Endothelial cell of umbilical vein (primary cell): ENCODE measurements around the gene MYO5B. TPM values are rescaled to one million over a fixed set of nuclear protein-coding genes. Genes with fewer than 3 reads are reported as not detected.

ENCODE experiments used
- BruUV-seq: library from RNA; stranded (reverse); fragments of 400-500 nt; replicated peaks from 2 replicates; lab custom pipeline; 2021; lab: Mats Ljungman, UMichigan
- CTCF ChIA-PET: fragments of 300-600, 350-600 bp; sonication (Branson Sonifier 250); formaldehyde crosslinking; loops from one replicate; lab custom pipeline; 2021; ENCODE audit warnings: antibody characterized with exemption, inconsistent platforms; lab: Charles Lee
- POLR2A ChIA-PET: fragments of 300-600, 350-600 bp; sonication (Branson Sonifier 250); formaldehyde crosslinking; loops from one replicate; lab custom pipeline; 2021; ENCODE audit warnings: antibody characterized with exemption, inconsistent platforms; lab: Charles Lee
- DNase-seq: peaks from one replicate; pipeline ENCODE4 v3.0.0-alpha.2; 2011; ENCODE audit warnings: low read depth, low spot score
- FAIRE-seq: peaks from 2 replicates; lab custom pipeline; 2011; peaks lifted over from hg19 to GRCh38; lab: Jason Lieb, UNC
- H2AFZ ChIP-seq: 2 replicates; pipeline ENCODE4 v1.6.0; 2012; ENCODE audit warnings: low read depth, low read length, control low read depth, inconsistent platforms
- H3K27ac ChIP-seq: 2 replicates; pipeline ENCODE4 v1.5.1; 2011; ENCODE audit warnings: low read depth, mild to moderate bottlenecking, control low read depth, low read length, moderate library complexity; ENCODE audit not compliant: insufficient read depth
- H3K27me3 ChIP-seq, 2 experiments: 2 replicates each; pipeline versions ENCODE4 v1.6.0 to v1.6.1; 2011; ENCODE audit warnings: low read length in 2 of 2, mixed read lengths in 1 of 2; ENCODE audit not compliant: control insufficient read depth in 2 of 2, insufficient read depth in 2 of 2
- H3K36me3 ChIP-seq, 2 experiments: 2 replicates in 1 of 2; 3 replicates in 1 of 2; pipeline ENCODE4 v1.5.1; 2011; ENCODE audit warnings: low read length in 2 of 2, mild to moderate bottlenecking in 1 of 2, moderate library complexity in 1 of 2; ENCODE audit not compliant: control insufficient read depth in 2 of 2, insufficient read depth in 2 of 2; ENCODE audit errors: extremely low read depth in 1 of 2
- H3K4me1 ChIP-seq: 3 replicates; pipeline ENCODE4 v1.5.1; 2011; ENCODE audit warnings: mild to moderate bottlenecking, low read length; ENCODE audit not compliant: control insufficient read depth, insufficient read depth; ENCODE audit errors: extremely low read depth
- H3K4me2 ChIP-seq: 2 replicates; pipeline ENCODE4 v1.6.1; 2011; ENCODE audit warnings: low read length, control low read depth, mixed read lengths; ENCODE audit not compliant: insufficient read depth
- H3K4me3 ChIP-seq, 3 experiments: fragments of 200-600 bp in 1 of 3; sonication (generic), shearing (Covaris generic) in 1 of 3; replicated peaks in 1 of 3; 2 replicates each; pipeline ENCODE4 v1.5.1; 2011 to 2016; ENCODE audit warnings: control low read depth in 3 of 3, low read length in 3 of 3, mild to moderate bottlenecking in 2 of 3, inconsistent platforms in 1 of 3, low read depth in 1 of 3, moderate library complexity in 1 of 3; ENCODE audit not compliant: insufficient read depth in 1 of 3
- H3K79me2 ChIP-seq: 2 replicates; pipeline ENCODE4 v1.6.0; 2012; ENCODE audit warnings: low read length, inconsistent platforms; ENCODE audit not compliant: control insufficient read depth, insufficient read depth
- H3K9ac ChIP-seq: replicated peaks from 2 replicates; pipeline ENCODE3; 2011; ENCODE audit warnings: low read length, control low read depth; ENCODE audit not compliant: insufficient read depth; ENCODE audit errors: extremely low read depth
- H3K9me1 ChIP-seq: replicated peaks from 3 replicates; pipeline ENCODE4 v1.6.0; 2011; ENCODE audit warnings: mild to moderate bottlenecking, low read length; ENCODE audit not compliant: control insufficient read depth, insufficient read depth; ENCODE audit errors: extremely low read depth
- H3K9me3 ChIP-seq: replicated peaks from 2 replicates; pipeline ENCODE4 v1.5.1; 2012; ENCODE audit warnings: low read length, inconsistent platforms; ENCODE audit not compliant: control insufficient read depth, insufficient read depth
- H4K20me1 ChIP-seq: replicated peaks from 2 replicates; pipeline ENCODE3; 2011; ENCODE audit warnings: mild to moderate bottlenecking, low read length; ENCODE audit not compliant: control insufficient read depth, insufficient read depth; ENCODE audit errors: extremely low read depth
- CTCF ChIP-seq, 2 donors: IDR thresholded peaks; 1 replicate in 1 of 2; 2 replicates in 1 of 2; pipeline ENCODE4 v1.5.1; 2011; ENCODE audit warnings: low read length in 2 of 2, mild to moderate bottlenecking in 2 of 2, moderate library complexity in 2 of 2, control low read depth in 1 of 2, inconsistent platforms in 1 of 2, low read depth in 1 of 2; ENCODE audit not compliant: insufficient read depth in 1 of 2; ENCODE audit errors: extremely low read depth in 1 of 2
- EZH2 ChIP-seq: IDR thresholded peaks from 2 replicates; pipeline ENCODE4 v1.6.1; 2012; ENCODE audit warnings: borderline replicate concordance, low read depth, mild to moderate bottlenecking, moderate library complexity, low read length, inconsistent platforms; ENCODE audit not compliant: severe bottlenecking
- FOS ChIP-seq: IDR thresholded peaks from 2 replicates; pipeline ENCODE4 v1.6.1; 2011; ENCODE audit warnings: mild to moderate bottlenecking, low read length, moderate library complexity, borderline replicate concordance; ENCODE audit not compliant: insufficient read depth
- GATA2 ChIP-seq: IDR thresholded peaks from 2 replicates; pipeline ENCODE4 v1.7.0; 2011; ENCODE audit warnings: low read depth, mild to moderate bottlenecking, moderate library complexity, mixed read lengths, low read length; ENCODE audit not compliant: insufficient read length, insufficient read depth
- JUN ChIP-seq: IDR thresholded peaks from 2 replicates; pipeline ENCODE4 v1.6.1; 2011; ENCODE audit warnings: borderline replicate concordance, low read depth; ENCODE audit not compliant: insufficient read length, insufficient read depth
- MAX ChIP-seq: IDR thresholded peaks from 2 replicates; pipeline ENCODE4 v1.6.1; 2011; ENCODE audit not compliant: insufficient read depth, insufficient read length
- MYC ChIP-seq: IDR thresholded peaks from one replicate; pipeline ENCODE4 v1.6.1; 2011; ENCODE audit warnings: mild to moderate bottlenecking, low read depth, low read length
- POLR2A ChIP-seq: IDR thresholded peaks from 2 replicates; pipeline ENCODE4 v1.6.1; 2012; ENCODE audit warnings: low read depth, mild to moderate bottlenecking, control low read depth, low read length
- POLR2AphosphoS5 ChIP-seq: IDR thresholded peaks from 2 replicates; pipeline ENCODE4 v1.6.1; 2012; ENCODE audit warnings: low read depth, mild to moderate bottlenecking, control low read depth, low read length, moderate library complexity; ENCODE audit not compliant: insufficient read depth
- dilution Hi-C: fragments of 300-500 bp; cut with MboI; formaldehyde crosslinking; loops from one replicate; pipeline ENCODE4 v1.15.0; 2019; ENCODE audit warnings: low sequenced_read_pairs; ENCODE audit not compliant: extremely low pct_ligation_motif_present
- intact Hi-C: fragments of 100-400 bp; cut with micrococcal nuclease; formaldehyde crosslinking; loops from one replicate; pipeline ENCODE4 v1.10.0; 2022
- polyA plus RNA-seq, 4 experiments: library from polyadenylated mRNA; depleted of rRNA in 3 of 4; stranded (reverse) in 3 of 4; unstranded in 1 of 4; fragments of >200 nt; gene quantifications; 2 replicates each; pipeline versions ENCODE4 v1.2.1 to v1.2.3, GENCODE V29; 2011 to 2012; ENCODE audit warnings: missing spikeins in 1 of 4
- total RNA-seq: library from RNA; stranded (reverse); gene quantifications from 2 replicates; pipeline ENCODE4 v1.2.3, GENCODE V29; 2021

The MYO5B gene
- total and polyA plus RNA-seq, 2 donors (not counting 3 experiments of a cell fraction or from before 2014, with no cell fraction given) = 0.54 to 1.1 TPM

GRCh38 chr18:49856496-49856895 lies 338.5 kb downstream of the MYO5B start:
- H2AFZ ChIP-seq = no peak overlapping the region
- no peaks in the 10 kb centered on the region for H3K79me2 ChIP-seq
- dilution Hi-C loops (loop anchor here (25.0 kb wide), 1 partner anchor 344 kb away; no protein-coding TSS in a partner anchor), intact Hi-C loops (loop anchor here (5.0 kb wide), 3 partner anchors 69 to 609 kb away; no protein-coding TSS in a partner anchor)
- no peaks in the 10 kb centered on the region for H3K9me1 ChIP-seq
- CTCF ChIA-PET = interaction anchor here (1.1 to 10.5 kb wide), 4 partner anchors 72 to 392 kb away, joined by 3 to 452 read pairs (median 83); partner anchors contain the start of gene LIPG
- H3K4me2 ChIP-seq = no peak overlapping the region
- no peaks in the 10 kb centered on the region for H3K27me3 ChIP-seq
- H3K27ac ChIP-seq = no peak overlapping the region
- H3K4me3 ChIP-seq = no peak overlapping the region
- H3K4me1 ChIP-seq = peaks cover 5% of the 10 kb centered on the region
- FAIRE-seq (no peak), DNase-seq (no peak)
- no TSS peak for BruUV-seq
- no peaks in the 10 kb centered on the region for H3K9me3 ChIP-seq
- POLR2A ChIA-PET = no interaction called here
- no peaks in the 10 kb centered on the region for H4K20me1 ChIP-seq
- H3K9ac ChIP-seq = no peak overlapping the region
- H3K36me3 ChIP-seq = no peaks in the 10 kb centered on the region
- TF ChIP-seq JUN (no peak), MAX (no peak), GATA2 (no peak), POLR2A (no peak), CTCF (IDR thresholded peaks at IDR 0.05; ENCODE audit: extremely low read depth in 1 of 2, insufficient read depth in 1 of 2, low read depth in 1 of 2, low read length in 2 of 2) (no peak), FOS (no peak), POLR2AphosphoS5 (no peak), MYC (no peak), EZH2 (no peak)
